ENCODE results near the gene HERC4. TPM values are rescaled to one million over a fixed set of nuclear protein-coding genes. Genes with fewer than 3 reads are reported as not detected.
A peak's percentile ranks its signal among the peaks of the same experiment; 100 is the strongest.
"Not testable (repeated sequence)": the region's sequence is repeated elsewhere in the genome, so short reads cannot be mapped to it uniquely, and the experiment has no call there.

Gene HERC4
- total and polyA plus RNA-seq, 8 donors = 11.2 to 30.7 (median 14.1) TPM

DNA sequence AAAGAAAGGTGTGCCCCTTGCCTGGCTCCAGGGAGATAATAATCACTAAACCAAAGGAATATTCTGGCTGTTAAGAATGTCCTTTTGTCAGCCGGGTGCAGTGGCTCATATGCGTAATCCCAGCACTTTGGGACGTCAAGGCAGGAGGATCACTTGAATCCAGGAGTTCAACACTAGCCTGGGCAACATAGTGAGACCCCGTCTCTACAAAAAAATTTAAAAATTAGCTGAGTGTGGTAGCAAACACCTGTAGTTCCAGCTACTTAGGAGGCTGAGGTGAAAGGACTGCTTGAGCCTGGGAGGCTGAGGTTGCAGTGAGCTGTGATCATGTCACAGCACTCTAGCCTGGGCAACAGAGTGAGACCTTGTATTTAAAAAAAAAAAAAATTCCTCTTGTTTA is 74.1 kb downstream of the HERC4 start:
- Histone ChIP-seq H3K4me3 (no peak overlapping the region), H3K27ac (no peak overlapping the region), H3K27me3 (no peaks in the 10 kb centered on the region), H3K9me3 (no peaks in the 10 kb centered on the region), H3K4me1 (no peaks in the 10 kb centered on the region), H3K36me3 (peaks cover 0 to 14% (median 0%) of the 10 kb centered on the region in 3 donors)
- TF ChIP-seq, protein P1, sequence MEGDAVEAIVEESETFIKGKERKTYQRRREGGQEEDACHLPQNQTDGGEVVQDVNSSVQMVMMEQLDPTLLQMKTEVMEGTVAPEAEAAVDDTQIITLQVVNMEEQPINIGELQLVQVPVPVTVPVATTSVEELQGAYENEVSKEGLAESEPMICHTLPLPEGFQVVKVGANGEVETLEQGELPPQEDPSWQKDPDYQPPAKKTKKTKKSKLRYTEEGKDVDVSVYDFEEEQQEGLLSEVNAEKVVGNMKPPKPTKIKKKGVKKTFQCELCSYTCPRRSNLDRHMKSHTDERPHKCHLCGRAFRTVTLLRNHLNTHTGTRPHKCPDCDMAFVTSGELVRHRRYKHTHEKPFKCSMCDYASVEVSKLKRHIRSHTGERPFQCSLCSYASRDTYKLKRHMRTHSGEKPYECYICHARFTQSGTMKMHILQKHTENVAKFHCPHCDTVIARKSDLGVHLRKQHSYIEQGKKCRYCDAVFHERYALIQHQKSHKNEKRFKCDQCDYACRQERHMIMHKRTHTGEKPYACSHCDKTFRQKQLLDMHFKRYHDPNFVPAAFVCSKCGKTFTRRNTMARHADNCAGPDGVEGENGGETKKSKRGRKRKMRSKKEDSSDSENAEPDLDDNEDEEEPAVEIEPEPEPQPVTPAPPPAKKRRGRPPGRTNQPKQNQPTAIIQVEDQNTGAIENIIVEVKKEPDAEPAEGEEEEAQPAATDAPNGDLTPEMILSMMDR (IDR thresholded peaks at IDR 0.05) = no peak
- ATAC-seq (no peak), DNase-seq (no peak), FAIRE-seq (no peak)
- intact Hi-C loops (cut with DNase I) = no loop called here
- 96 to 97% methylated on average over 4 of the region's 4 CpGs for WGBS, 2 donors

DNA sequence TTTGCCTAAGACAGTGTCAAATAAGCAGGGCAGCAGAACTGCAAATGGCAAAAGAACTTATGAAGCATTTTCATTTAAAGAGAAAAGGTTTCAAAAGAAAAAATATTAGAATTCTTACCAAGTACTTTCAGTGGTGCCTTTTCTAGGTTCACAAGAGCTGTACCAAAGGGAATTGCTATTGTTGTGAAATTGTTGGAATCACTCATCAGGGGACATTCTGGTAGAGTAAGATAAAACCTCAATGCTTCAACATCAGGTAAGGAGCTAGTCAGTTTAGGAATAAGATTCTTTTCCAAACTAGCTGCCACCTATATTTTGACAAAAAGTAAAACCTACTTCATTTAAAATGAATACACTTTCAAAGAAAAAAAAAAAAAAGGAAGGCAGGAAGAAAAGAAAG is 85.0 kb downstream of the HERC4 start:
- Histone ChIP-seq H3K36me3 (peaks cover 0 to 7% (median 0%) of the 10 kb centered on the region in 3 donors), H3K27me3 (no peaks in the 10 kb centered on the region), H3K9me3 (no peaks in the 10 kb centered on the region), H3K4me1 (no peaks in the 10 kb centered on the region), H3K4me3 (no peak overlapping the region), H3K27ac (no peak overlapping the region)
- no peak for ATAC-seq
- DNase-seq = no peak
- intact Hi-C loops (cut with DNase I) = no loop called here
- TF ChIP-seq, protein P1 (IDR thresholded peaks at IDR 0.05) = no peak
- no peak for FAIRE-seq

DNA sequence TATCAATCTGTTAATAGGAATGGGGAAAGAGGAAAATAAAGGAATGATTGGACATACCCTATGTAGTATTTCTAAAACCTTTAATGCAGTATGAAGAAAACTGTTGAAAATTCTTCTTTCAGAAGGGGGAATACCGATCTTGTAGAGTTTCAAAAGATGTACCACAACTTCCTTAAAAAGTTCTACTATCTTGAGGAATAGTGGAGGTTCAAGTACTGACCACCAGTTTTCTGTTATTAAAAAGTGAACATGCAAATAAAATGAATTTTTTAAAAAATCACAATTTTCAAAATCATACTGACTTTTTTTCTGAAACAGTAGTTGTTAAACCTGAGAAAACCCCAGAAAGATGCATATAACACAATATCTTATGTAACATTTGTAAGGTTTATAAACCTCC is 86.5 kb downstream of the HERC4 start:
- DNase-seq = no peak
- WGBS, 2 donors = 83 to 89% methylated on average over 1 of the region's 1 CpG
- ATAC-seq = no peak
- peak; percentile 26 for FAIRE-seq
- no peaks in the 10 kb centered on the region for H3K9me3 ChIP-seq
- intact Hi-C loops (cut with DNase I) = no loop called here
- TF ChIP-seq, protein P1 (IDR thresholded peaks at IDR 0.05) = no peak
- H3K4me3 ChIP-seq = no peak overlapping the region
- H3K27ac ChIP-seq = no peak overlapping the region
- peaks cover 0 to 7% (median 0%) of the 10 kb centered on the region in 3 donors for H3K36me3 ChIP-seq
- H3K27me3 ChIP-seq = no peaks in the 10 kb centered on the region
- no peaks in the 10 kb centered on the region for H3K4me1 ChIP-seq

DNA sequence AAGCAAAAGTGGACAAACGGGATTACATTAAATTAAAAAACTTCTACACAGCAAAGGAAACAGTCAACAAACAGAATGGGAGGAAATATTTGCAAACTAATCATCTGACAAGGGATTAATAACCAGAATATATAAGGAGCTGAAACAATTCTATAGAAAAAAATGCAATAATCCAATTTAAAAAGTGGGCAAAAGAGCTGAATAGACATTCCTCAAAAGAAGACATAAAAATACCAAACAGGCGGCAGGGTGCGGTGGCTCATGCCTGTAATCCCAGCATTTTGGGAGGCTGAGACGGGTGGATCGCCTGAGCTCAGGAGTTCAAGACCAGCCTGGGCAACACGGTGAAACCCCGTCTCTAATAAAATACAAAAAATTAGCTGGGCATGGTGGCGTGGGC is 92.5 kb downstream of the HERC4 start:
- H3K27me3 ChIP-seq; H3K9me3 ChIP-seq; H3K27ac ChIP-seq; ATAC-seq; DNase-seq; H3K4me1 ChIP-seq; H3K4me3 ChIP-seq; FAIRE-seq; intact Hi-C loops (cut with DNase I): not testable (repeated sequence)
- peaks cover 0 to 10% (median 0%) of the 10 kb centered on the region in 3 donors for H3K36me3 ChIP-seq
- 97 to 98% methylated on average over 8 of the region's 8 CpGs for WGBS, 2 donors

DNA sequence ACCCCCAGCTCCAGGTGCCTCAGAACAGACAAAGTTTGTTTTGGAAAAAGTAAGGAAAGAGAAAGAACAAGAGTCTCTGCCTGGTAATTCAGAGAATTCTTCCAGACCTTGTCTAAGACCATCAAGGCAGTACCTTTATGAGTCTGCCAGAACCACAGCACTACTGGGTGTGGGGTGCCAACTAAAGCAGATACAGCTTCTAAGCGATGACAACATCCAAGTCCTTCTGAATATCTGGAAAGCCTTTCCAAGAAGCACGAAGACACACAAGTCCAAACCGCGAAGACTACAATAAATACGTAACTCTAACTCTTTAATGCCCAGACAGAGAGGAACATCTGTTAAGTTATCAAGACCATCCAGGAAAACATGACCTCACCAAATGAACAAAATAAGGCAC is 96.3 kb downstream of the HERC4 start:
- ATAC-seq (no peak), DNase-seq (no peak), FAIRE-seq (no peak)
- peaks cover 0 to 5% (median 4%) of the 10 kb centered on the region in 3 donors for H3K4me1 ChIP-seq
- H3K27me3 ChIP-seq = no peaks in the 10 kb centered on the region
- TF ChIP-seq, protein P1 (IDR thresholded peaks at IDR 0.05) = no peak
- H3K36me3 ChIP-seq = peaks cover 0 to 10% (median 0%) of the 10 kb centered on the region in 3 donors
- H3K4me3 ChIP-seq = no peak overlapping the region
- no peak overlapping the region for H3K27ac ChIP-seq
- intact Hi-C loops (cut with DNase I) = no loop called here
- H3K9me3 ChIP-seq = no peaks in the 10 kb centered on the region
- WGBS, 2 donors = 92 to 96% methylated on average over 5 of the region's 5 CpGs
